HG02885 (cell line): ENCODE results near the gene SLC39A11.
"Not testable (repeated sequence)": the region's sequence is repeated elsewhere in the genome, so short reads cannot be mapped to it uniquely, and the experiment has no call there.

Source experiments
- ATAC-seq: cut with Tn5 transposase; IDR thresholded peaks from one replicate; pipeline ENCODE4 v1.9.1; 2021; ENCODE audit warnings: mild to moderate bottlenecking; ENCODE audit not compliant: unreplicated experiment, poor library complexity

The SLC39A11 gene

DNA sequence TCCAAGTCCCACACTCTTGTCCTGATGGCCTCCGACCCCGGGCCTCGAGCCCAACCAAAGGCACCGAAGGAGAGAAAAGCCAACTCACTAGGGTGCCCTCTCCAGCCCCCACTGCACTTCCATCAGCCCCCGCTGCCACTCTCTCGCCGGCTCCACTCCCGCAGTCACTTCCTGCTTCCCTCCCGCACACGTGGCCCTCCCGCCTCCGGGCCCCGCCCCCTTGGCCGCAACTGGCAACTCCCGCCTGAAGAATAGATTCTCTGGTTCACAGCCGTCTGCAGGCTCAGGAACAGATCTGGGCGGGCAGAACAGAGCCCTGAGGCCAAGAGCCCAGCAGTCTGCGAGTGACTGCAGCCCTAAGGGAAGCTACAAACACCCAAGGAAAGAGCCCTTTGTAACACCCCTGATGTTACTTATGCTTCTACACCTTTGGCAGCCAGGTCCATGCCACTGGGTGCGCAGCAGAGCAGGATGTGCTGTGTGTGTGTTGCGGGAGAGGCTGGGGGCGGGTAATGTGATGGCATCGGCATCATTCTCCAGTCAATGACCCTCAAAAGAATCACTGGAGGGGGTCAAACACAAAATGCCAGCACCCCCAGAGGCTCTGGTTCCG is at the start of gene SLC39A11:
TSS of gene SLC39A11 (minus strand) at position 166 of the 613 bp plus-strand sequence. CDS start 3,924 bp downstream, outside the sequence.
- peak; percentile 97 for ATAC-seq

- ATAC-seq = no peak
Observed at GRCh38 chr17:73141411-73141810, 48.9 kb upstream of the SLC39A11 start.

- ATAC-seq = no peak
Observed at GRCh38 chr17:73140566-73140965, 48.1 kb upstream of the SLC39A11 start.

- ATAC-seq = no peak
Observed at GRCh38 chr17:73139296-73139695, 46.8 kb upstream of the SLC39A11 start.

GRCh38 chr17:73138541-73139138 is 46.2 kb upstream of the SLC39A11 start:
- ATAC-seq = no peak

GRCh38 chr17:73137376-73137775 is 44.9 kb upstream of the SLC39A11 start:
- ATAC-seq = no peak

- no peak for ATAC-seq
Observed at GRCh38 chr17:73135766-73136165, 43.3 kb upstream of the SLC39A11 start.

GRCh38 chr17:73133911-73134649 is 41.6 kb upstream of the SLC39A11 start:
- no peak for ATAC-seq

DNA sequence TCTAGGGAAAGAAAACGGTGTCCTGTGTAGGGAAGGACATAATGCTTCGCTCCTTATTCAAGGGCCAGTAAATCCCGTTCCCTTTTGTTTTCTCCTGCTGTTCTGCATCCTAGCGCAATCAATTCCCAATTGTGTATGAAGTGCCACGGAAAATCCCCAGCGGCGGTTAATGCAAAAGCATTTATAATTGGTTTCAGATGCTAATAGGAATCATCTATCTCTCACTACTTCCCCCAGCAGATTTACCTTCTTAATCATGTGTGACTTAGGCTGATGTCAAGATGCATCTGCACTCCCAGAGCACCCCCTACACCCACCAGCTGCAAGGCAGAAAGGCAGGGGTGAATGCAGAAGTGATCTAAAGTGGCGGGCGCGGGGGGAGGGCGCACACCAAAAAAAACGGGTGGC is 39.6 kb upstream of the SLC39A11 start:
- ATAC-seq = no peak

GRCh38 chr17:73131439-73131838 is 39.0 kb upstream of the SLC39A11 start:
- not testable (repeated sequence) for ATAC-seq

DNA sequence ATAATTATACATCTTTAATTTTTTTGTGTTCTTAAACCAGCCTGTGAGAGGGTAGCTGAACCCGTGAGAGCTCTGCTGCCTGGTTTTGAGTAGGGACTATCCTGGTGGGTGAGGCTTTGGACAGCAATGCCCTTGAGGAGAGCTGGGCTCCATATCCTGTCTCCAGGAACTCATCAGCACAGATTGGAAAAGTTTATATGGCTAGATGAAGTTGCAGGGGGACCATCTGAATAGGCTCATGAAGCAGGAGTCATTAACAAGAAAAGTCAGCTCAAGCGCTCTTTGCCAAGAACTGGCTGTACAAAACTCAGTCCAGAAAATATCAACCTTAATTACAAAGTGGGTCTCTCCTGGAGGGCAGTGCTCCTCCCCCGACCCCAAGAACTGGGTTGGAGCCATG is 38.5 kb upstream of the SLC39A11 start:
- no peak for ATAC-seq

DNA sequence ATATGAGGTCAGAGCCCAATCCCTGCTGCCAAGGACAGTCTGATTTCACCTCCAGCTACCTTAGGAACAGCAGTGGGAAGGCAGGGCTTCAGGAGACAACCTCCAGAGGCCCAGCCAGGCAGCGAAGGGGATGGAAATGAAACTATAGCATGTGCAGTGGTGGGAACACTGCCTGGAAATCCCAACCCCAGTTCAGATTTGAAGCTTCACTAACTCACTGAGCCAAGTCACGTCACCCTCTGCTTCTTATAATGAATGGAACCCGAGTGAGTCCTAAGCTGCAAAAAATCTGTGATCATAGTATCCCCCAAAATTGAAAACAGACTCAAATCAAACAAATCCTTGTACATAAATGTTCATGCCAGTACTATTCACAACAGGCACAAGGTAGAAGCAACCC is 36.0 kb upstream of the SLC39A11 start:
- no peak for ATAC-seq

GRCh38 chr17:73126716-73127473 is 34.4 kb upstream of the SLC39A11 start:
- no peak for ATAC-seq

DNA sequence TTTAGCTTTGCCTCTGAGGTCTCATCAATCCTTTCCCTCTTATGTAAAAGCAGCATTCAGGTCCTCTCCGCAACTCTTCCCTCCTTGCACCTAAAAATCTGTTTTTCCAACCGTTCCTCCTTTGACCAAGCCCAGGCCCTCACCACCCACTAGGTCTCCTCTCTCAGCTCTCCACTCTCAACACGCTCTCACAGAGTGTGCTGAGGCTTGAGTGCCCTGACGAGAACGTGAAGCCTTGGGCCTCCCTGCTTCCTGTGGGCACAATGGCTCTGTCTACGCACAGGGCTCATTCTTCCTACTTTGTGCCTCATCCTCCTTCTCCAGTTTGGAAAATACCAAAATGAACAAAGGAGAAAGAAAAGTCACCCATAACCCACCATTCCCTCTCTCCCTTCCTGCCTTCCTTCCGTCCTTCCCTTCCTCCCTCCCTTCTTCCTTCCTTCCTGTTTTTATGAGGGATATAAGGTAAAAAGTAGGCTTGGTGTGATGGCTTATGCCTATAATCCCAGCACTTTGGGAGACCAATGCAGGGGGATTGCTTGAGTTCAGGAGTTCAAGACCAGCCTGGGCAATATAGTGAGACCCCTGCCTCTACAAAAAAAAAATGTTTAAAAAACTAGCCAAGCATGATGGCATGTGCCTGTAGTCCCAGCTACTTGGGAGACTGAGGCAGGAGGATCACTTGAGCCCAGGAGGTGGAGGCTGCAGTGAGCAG is 31.3 kb upstream of the SLC39A11 start:
- ATAC-seq = no peak

DNA sequence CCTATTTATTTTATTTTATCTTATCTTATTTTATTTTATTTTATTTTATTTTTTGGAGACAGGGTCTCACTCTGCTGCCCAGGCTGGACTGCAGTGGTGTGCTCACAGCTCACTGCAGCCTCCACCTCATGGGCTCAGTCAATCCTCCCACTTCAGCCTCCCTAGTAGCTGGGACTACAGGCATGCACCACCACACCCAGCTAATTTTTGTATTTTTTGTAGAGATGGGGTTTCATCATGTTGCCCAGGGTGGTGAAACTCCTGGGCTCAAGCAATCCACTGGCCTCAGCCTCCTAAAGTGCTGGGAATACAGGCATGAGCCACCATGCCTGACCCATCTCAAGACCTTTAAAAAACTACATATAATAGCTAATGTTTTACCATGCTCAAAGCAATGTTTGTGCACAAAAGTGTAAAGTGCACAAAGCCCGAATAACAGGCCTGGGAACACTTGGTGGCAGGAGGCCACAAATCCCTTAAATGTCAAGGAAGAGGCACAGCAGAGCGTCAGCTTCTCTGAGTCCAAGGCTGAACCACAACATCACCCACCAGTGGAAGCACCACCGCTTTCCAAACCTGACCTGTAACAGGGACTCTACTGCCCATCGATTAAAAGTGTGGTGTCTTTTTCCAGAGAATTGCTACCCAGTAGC is 30.6 kb upstream of the SLC39A11 start:
- no peak for ATAC-seq

GRCh38 chr17:73121506-73121905 is 29.0 kb upstream of the SLC39A11 start:
- no peak for ATAC-seq

GRCh38 chr17:73119631-73120030 is 27.1 kb upstream of the SLC39A11 start:
- no peak for ATAC-seq

- no peak for ATAC-seq
Observed at GRCh38 chr17:73118951-73119391, 26.5 kb upstream of the SLC39A11 start.

DNA sequence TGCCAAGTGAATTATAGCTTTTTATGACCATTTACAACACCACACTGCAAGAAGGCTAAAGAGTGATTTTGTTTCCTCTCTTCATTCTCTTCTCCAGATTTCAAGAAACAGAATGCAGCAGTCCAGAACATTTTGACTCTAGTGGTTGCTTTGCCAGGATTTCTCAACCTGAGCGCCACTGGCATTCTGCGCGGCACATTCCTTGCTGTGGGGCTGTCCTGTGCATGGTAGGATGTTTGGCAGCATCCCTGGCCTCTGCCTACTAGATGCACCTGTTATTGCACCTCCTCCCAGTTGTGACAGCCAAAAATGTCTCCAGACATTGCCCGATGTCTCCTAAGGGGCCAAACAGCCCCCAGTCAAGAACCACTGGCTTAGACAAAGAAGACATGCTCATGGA is 25.7 kb upstream of the SLC39A11 start:
- ATAC-seq = no peak

DNA sequence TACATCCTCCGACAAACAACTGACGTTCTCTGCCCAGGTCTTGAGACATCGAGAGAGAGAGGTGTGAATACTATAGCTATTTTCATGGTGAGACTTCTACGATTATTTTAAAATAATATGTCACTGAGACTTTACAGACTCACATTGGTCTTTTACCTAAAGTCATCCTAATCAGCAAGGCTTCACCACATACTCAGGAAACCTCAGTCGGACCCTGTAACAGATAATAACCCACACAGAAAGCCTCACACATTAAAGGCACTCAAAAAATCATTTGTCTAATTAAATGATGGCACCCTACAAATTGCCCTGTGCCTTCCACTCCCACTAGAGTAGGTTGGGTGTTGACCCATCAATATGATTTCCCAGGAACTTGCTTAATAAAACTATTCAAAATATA is 19.8 kb upstream of the SLC39A11 start:
- ATAC-seq = no peak
